Fibroblast of gingiva (primary cell): Measurements from ENCODE around the gene PIF1.
A peak's percentile ranks its signal among the peaks of the same experiment; 100 is the strongest.
"Not testable (repeated sequence)": the region's sequence is repeated elsewhere in the genome, so short reads cannot be mapped to it uniquely, and the experiment has no call there.

Source experiments
- DNase-seq: peaks from one replicate; pipeline ENCODE4 v3.0.0-alpha.2; 2011; ENCODE audit warnings: low read depth

The PIF1 gene

DNA sequence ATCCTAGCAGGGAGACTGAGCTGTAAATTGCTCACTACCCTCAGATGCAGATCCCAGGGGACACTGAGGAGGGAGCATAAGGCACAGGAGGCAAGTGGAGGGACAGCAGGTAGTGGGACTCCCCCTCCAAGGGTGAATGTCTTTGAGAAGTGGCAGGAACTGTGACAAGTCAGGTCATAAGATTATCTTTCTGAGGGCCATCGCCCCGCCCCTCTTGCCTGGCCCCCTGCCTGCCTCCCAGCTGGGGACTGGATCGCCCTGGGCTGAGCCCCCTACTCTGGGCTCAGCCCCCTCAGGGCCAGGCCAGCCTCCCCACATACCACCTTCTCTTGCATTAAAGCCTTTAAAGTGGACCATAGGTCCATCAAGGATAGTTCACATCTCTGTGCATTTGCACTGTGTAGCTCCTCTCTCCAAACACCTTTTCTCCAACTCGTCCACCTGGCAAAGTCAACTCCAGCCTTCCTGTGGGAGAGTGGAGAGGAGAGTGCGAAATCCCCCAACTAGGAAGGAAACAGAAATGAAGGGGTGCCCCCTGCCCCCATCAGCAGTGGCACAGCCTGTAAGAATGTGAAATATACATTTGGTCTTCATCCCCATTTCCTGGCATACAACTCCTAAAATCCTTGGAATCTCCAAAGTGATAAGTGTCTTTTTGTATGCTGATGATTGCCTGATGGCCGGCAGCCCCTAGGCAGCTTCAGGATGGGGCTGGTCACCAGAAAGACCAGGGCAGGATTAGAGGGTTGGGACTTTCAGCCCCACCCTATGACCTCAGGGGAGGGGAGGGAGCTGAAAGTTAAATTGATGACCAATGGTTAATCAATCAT is 14.7 kb downstream of the PIF1 start:
- no peak for DNase-seq

DNA sequence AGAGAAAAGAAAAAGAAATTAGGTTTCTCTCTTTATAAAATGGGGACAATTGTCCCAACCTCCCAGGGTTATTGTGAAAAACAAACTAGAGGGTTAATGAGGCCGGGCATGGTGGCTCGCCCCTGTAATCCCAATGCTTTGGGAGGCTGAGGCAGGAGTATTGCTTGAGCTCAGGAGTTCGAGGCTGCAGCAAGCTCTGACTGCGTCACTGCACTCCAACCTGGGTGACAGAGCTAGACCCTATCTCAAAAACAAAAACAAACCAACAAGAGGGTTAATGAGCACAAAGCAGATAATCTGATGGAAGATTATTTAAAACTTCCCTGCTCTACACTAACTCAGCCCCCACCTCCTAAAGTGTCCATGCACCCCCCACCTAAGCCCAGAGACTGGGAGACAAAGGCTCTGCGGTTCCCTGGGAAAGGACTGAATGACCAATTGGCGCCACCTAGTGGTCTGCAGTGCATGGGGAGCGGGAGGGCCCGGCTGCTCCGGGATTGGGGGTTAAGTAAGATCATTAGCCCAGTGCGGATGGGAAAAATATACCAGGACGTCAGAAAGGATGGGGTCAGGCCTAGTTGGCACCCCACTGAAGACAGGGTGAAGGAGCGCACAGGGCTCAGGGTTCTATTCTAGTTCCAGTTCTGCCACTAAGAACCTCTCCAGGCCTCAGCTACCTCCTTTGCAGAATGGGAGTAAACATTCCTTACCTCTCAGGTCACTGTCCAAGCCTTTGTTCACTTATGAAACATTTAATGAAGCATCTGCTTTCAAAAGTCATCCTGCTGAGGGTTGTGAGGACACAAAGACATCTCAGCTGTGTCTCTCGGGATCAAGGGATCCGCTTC is 15.6 kb downstream of the PIF1 start:
- peak; percentile 51 for DNase-seq

- no peak for DNase-seq
These were observed 16.5 kb downstream of the PIF1 start for GRCh38 chr15:64808785-64809453.

- DNase-seq, result no peak
These were observed 17.7 kb downstream of the PIF1 start for GRCh38 chr15:64807751-64808222.

- no peak for DNase-seq
These were observed 18.2 kb downstream of the PIF1 start for GRCh38 chr15:64807051-64807749.

DNA sequence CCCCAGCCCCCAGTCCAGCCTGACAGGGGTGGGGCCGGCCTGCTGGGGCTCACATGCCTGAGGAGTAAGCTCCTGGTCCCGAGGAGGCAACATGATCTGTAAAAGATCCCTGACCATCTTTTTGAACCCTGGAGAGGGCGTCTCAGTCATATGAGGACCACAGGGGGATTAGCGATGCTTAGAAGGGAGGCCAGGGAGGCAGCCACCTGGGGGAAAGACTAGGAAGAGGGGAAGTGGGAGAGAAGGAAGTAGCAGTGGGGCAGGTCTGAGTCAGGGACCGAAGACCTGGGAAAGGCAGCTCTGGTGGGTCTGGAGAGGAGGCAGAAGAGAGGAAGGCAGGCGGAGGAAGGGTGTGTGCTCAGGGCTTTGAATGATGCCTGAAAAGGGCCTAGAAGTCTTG is 18.9 kb downstream of the PIF1 start:
- no peak for DNase-seq

- no peak for DNase-seq
These were observed 20.8 kb downstream of the PIF1 start for GRCh38 chr15:64804619-64805018.

DNA sequence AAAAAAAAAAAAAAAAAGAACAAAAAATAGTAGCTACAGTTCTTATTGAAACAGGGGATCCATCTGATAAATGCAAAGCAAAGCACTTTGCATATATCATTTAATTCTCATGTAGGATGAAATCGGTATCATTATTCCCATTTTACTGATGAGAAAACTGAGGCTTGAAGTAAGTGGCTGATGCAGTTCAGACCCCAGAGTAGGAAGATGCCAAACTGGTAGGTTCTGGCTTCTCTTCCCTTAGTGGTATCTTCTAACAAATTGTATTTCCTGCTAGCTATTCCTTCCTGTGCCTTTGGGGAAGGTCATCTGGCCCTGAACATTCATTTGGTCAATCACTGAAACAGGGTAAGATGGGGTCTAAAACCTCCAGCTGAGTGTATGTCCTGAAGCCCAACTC is 21.9 kb downstream of the PIF1 start:
- no peak for DNase-seq

DNA sequence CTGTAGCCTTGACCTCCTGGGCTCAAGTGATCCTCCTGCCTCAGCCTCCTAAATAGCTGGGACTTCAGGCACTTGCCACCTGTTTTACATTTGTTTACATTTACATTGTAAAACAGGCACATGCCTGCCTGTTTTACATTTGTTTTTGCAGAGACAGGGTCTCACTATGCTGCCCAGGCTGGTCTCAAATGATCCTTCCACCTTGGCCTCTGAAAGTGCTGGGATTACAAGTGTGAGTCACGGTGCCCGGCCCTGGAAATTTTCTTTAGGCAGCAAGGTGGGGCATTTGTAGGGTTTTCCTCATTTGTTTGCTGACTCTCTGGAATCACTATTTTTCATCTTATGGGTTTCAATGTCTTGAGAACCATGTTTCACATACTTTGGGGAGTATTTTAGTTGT is 25.0 kb downstream of the PIF1 start:
- no peak for DNase-seq

DNA sequence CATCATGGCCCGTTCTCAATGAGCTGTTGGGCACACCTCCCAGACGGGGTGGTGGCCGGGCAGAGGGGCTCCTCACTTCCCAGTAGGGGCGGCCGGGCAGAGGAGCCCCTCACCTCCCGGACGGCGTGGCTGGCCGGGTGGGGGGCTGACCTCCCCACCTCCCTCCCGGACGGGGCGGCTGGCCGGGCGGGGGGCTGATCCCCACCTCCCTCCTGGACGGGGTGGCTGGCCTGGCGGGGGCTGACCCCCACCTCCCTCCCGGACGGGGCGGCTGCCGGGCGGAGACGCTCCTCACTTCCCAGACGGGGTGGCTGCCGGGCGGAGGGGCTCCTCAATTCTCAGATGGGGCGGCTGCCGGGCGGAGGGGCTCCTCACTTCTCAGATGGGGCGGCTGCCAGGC is 26.5 kb downstream of the PIF1 start:
- DNase-seq, result not testable (repeated sequence)

GRCh38 chr15:64795921-64796320 is 29.5 kb downstream of the PIF1 start:
- not testable (repeated sequence) for DNase-seq

GRCh38 chr15:64795299-64795698 is 30.1 kb downstream of the PIF1 start:
- DNase-seq, result not testable (repeated sequence)

DNA sequence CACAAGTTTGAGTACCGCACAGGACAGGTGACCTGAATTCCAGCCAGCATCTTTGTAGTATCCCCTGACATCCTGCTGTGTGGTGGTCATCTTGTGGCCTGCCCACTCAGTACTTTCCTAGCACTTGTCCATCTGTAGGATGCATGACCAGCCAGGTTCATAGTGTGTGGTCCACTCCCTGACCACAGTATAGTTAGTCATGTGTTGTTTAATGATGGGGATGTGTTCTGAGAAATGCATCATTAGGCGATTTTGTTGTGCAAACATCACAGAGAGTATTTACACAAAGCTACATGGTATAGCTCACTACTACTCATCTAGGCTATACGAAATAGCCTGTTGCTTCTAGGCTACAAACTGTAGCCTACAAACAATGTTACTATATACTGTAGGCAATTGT is 33.2 kb downstream of the PIF1 start:
- DNase-seq, result no peak

DNA sequence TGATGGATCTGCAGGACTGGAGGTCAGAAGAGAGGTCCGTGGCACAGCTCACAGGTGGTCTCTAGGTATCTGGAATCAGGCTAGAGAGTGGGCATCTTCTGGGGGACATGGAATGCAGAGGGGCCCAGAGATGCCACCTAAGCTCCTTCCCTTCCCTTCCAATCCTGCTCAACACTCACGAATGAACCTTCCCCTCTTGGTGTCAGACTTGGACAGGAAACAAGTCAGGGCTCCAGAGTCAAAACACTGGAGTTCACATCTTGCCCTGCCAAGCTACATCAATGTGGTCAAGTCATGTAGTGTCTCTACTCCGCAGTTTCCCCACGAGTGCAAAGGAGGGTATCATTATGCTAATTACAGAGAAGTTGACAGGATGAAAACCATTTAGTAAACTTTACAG is 34.0 kb downstream of the PIF1 start:
- no peak for DNase-seq

DNA sequence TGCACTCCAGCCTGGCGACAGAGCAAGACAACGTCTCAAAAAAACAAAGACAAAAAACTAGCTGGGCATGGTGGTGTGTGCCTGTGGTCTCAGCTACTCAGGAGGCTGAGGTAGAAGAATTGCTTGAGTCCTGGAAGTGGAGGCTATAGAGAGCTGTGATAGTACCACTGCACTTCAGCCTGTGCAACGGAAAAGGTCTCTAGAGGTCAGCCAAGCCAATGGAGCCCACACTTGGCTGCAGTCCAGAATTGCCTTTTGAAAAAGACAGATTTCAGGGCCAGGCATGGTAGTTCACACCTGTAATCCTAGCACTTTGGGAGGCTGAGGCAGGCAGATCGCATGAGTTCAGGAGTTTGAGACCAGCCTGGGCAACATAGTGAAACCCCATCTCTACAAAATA is 41.7 kb downstream of the PIF1 start:
- DNase-seq, result no peak

- no peak for DNase-seq
These were observed 42.7 kb downstream of the PIF1 start for GRCh38 chr15:64782751-64783150.

DNA sequence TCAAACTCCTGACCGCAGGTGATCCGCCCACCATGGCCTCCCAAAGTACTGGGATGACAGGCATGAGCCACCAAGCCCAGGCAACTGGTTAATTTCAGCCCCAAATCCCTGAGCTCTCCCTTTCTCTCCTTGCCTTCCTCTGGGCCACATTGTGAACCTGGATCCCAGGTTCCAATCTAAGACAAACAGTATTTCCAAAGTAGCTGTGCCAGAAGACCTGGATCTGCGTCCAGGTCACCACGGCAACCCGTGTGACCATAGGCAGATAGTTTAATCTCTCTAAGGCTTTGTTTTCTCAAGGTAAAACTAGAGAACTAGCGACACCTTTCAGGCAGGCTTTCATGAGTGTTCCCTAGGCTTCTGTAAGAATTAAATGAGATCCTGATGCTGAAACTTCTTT is 44.1 kb downstream of the PIF1 start:
- DNase-seq, result no peak

- DNase-seq, result no peak
These were observed 44.8 kb downstream of the PIF1 start for GRCh38 chr15:64780600-64781156.

GRCh38 chr15:64779630-64780029 is 45.8 kb downstream of the PIF1 start:
- no peak for DNase-seq

GRCh38 chr15:64779024-64779423 is 46.4 kb downstream of the PIF1 start:
- DNase-seq, result no peak

- DNase-seq, result no peak
These were observed 49.1 kb downstream of the PIF1 start for GRCh38 chr15:64776402-64776786.
